ENCODE data around the gene RNF13.

- TF ChIP-seq CTCF (conservative IDR thresholded peaks at IDR 0.05 in 1 of 2, IDR thresholded peaks at IDR 0.05 in 1 of 2; ENCODE audit: low read depth in 1 of 2, low read length in 2 of 2): no peak
- TF ChIP-seq EZH2 (IDR thresholded peaks at IDR 0.05; ENCODE audit: low read length, missing control alignments): no peak
Measured at GRCh38 chr3:149816311-149816710, 3.3 kb downstream of the RNF13 start.

All from fibroblast of lung (primary cell).